GM19025 (cell line): ENCODE results near the gene GOLT1B.
"Not testable (repeated sequence)": the region's sequence is repeated elsewhere in the genome, so short reads cannot be mapped to it uniquely, and the experiment has no call there.

Experiments used
- ATAC-seq: cut with Tn5 transposase; IDR thresholded peaks from one replicate; pipeline ENCODE4 v1.9.1; 2021; ENCODE audit warnings: mild to moderate bottlenecking, low read depth, moderate library complexity; ENCODE audit not compliant: unreplicated experiment

Gene GOLT1B

GRCh38 chr12:21501258-21502163, at the start of gene GOLT1B, which contains the start of gene RECQL:
TSS of gene GOLT1B (plus strand) at chr12:21501789. CDS start at chr12:21501924, 135 bp downstream.
TSS of gene RECQL (minus strand) at chr12:21501635. CDS start at chr12:21499570, 2,065 bp downstream.
- ATAC-seq: peak; percentile 99

GRCh38 chr12:21453312-21453852, 48.2 kb upstream of the GOLT1B start:
- peak; percentile 88 for ATAC-seq

DNA sequence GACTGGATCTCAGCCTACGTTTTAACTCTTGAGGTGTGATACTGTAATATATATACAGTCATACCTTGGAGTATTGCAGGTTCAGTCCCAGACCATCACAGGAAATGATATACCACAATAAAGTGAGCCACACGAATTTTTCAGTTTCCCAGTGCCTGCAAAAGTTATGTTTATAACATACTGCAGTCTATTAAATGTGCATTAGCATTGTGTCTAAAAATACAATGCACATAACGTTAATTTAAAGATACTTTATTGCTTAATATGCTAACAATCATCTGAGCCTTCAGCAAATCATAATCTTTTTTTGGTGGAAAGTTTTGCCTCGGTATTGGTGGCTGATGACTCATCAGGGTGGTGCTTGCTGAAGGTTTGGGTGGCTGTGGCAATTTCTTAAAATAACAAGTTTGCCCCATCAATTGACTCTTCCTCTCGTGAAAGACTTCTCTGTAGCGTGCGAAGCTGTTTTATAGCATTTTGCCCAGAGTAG, 45.3 kb upstream of the GOLT1B start:
- ATAC-seq: no peak

GRCh38 chr12:21459474-21459873, 42.1 kb upstream of the GOLT1B start:
- ATAC-seq: no peak

- not testable (repeated sequence) for ATAC-seq
Measured at GRCh38 chr12:21467334-21467733, 34.3 kb upstream of the GOLT1B start.

DNA sequence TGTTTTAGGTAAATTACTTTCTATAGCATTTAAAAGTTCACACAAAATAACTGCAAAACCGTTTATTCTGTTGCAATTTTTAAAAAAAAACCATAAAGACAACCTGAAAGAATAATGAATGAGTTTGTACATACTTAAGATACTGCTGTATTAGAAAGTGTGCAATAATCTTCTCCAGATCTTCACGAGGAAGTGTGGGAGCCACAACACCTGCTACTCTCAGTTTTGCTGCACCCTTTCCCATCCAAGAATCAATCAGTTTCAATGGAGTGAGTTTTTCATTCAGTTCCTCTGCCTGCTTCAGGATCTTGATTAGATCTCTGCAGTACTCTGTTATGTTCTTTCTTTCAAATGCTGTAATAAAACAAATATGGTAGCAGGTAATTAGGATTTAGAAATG, 30.3 kb upstream of the GOLT1B start:
- no peak for ATAC-seq

DNA sequence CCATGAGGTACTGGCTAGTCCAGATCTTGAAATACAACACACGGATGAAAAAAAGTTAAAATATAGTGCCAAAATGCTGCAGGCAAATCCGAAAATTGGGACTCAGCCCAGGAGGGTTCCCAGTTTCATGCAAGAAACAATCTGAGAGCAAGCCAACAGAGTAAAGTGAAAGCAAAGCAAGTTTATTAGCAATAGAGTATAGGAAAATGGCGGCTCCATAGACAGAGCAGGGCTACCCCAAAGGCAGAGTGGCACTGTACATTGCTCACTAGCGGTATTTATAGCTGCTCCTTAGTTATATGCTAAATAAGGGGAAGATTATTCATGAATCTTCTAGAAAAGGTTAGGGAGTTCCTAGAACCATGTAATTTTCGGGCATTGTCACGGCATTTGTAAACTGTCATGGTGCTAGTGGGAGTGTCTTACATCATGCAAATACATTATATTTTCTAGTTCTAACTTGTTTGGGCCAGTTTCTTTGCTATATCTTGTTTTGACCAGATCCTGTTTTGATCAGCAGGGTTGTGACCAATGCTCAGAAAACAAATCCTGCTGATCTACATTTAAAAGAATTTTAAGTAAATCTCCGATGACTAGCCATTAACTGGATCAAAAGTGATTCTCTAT, 29.3 kb upstream of the GOLT1B start:
- no peak for ATAC-seq

DNA sequence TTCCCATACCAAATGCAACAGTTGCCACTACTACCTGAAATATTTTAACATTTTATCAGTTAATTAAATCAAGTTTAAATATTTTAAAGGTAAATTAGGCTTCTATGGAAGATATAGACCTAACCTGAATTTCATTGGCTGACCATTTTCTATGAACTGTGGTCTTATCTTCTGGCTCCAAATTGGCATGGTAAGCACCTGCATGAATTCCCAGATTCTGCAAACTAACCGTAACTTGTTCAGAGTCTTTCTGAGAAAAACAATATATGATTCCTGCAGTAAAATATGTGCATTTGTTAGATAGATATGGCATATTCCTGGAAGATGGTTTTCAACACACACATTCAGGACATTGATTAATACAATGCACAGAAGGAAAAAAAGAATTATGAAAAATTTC, 26.0 kb upstream of the GOLT1B start:
- ATAC-seq: no peak

GRCh38 chr12:21476949-21477348, 24.6 kb upstream of the GOLT1B start:
- ATAC-seq: no peak

GRCh38 chr12:21478756-21479455, 22.7 kb upstream of the GOLT1B start:
- no peak for ATAC-seq

- ATAC-seq: no peak
Measured at GRCh38 chr12:21483531-21483930, 18.1 kb upstream of the GOLT1B start.

GRCh38 chr12:21485998-21486397, 15.6 kb upstream of the GOLT1B start:
- ATAC-seq: no peak

DNA sequence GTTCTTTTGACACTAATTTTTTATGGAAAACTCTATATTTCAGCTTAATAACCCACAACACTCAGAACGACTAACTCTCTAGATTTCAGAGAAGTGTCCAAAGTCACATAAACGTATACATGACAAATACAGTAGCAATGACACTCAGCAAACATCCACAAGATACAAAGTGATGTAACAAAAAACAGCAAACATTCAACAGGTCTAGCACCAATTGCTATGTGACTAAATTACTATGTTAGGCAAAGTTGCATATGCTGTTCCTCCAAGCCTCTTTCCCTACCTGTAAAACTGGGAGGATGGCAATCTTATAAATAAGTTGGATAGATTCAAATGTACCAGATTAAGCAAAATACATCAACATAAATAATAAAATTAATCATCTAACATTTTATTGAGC, 1.8 kb upstream of the GOLT1B start:
- ATAC-seq: no peak

GRCh38 chr12:21500786-21501257, 767 bp upstream of the GOLT1B start:
- no peak for ATAC-seq

DNA sequence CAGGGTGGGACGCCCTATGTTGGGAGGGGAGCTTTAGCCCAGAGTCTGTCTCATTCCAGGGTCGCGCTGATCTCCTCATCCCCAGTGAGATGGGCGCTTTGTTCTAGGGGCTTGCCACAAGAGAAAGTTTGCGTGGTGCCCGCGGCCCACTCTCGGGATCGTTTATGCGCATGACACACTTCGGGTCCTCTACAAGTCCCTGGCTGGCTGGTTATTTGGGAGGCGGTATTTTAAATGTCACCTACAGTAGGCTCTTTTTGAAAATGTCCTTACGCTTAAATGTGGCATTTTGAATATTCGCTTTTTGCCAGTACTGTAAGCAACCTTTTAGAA, 541 bp downstream of the GOLT1B start:
- ATAC-seq: no peak

- no peak for ATAC-seq
Measured at GRCh38 chr12:21502872-21503271, 1.3 kb downstream of the GOLT1B start.

- ATAC-seq: no peak
Measured at GRCh38 chr12:21505888-21506287, 4.3 kb downstream of the GOLT1B start.

DNA sequence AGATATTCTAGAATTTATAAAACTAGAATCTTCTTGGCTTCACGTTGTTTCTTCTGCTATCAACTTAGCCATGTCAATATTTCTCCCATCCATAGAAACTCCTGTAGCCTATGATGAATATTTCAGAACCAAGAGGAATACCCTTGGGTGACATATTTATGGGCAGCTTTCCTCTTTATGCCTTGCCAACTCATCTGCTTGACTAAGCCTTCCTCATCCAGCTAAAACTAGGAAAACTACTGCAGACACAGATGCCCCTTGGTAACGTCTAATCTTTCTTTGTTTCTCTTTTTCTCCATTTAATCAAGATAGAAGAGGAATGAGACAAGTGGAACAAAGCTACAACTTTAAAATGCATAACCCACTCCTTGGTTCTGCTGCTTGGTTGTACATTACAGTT, 6.3 kb downstream of the GOLT1B start:
- no peak for ATAC-seq

- ATAC-seq: peak; percentile 82
Measured at GRCh38 chr12:21509768-21510167, 8.2 kb downstream of the GOLT1B start.

DNA sequence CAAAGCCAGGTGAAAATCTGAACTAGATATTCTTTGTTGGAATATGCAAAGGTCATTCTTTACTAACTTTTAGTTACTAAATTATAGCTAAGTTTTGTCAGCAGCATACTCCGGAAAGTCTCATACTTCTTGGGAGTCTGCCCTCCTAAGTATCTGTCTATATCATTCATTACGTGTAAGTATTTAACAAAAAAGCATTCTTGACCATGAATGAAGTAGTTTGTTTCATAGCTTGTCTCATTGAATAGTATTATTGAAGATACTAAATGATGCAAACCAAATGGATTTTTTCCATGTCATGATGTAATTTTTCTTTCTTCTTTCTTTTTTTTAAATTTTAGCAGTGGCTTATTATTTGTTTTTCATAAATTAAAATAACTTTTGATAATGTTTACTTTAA, 14.7 kb downstream of the GOLT1B start:
- no peak for ATAC-seq

DNA sequence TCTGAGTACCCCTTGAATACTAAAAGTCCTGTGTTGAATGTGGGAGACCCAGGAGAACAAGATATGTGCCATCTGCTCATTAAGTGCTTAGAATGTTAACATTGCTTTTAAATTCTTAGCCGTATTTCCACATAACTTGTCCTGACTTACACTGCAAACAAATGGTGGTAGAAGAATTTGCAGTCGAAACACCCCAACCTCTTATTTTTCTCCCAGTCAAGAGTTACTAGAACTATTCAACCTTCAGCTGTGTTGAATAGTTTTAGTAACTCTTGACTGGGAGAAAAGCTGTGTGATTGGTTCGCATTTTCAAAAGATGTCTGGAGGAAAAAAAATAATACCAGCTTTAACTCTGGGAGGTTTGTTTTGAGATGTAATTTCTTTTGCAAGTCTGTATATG, 16.9 kb downstream of the GOLT1B start:
- ATAC-seq: no peak
